Medulla oblongata (tissue), 1 donor: ENCODE data around the gene CDH4.
"Not testable (repeated sequence)": the region's sequence is repeated elsewhere in the genome, so short reads cannot be mapped to it uniquely, and the experiment has no call there.

Source experiments
- DNase-seq: peaks from one replicate; pipeline ENCODE4 v3.0.0-alpha.2; 2015; ENCODE audit errors: extremely low spot score

CDH4 gene

DNA sequence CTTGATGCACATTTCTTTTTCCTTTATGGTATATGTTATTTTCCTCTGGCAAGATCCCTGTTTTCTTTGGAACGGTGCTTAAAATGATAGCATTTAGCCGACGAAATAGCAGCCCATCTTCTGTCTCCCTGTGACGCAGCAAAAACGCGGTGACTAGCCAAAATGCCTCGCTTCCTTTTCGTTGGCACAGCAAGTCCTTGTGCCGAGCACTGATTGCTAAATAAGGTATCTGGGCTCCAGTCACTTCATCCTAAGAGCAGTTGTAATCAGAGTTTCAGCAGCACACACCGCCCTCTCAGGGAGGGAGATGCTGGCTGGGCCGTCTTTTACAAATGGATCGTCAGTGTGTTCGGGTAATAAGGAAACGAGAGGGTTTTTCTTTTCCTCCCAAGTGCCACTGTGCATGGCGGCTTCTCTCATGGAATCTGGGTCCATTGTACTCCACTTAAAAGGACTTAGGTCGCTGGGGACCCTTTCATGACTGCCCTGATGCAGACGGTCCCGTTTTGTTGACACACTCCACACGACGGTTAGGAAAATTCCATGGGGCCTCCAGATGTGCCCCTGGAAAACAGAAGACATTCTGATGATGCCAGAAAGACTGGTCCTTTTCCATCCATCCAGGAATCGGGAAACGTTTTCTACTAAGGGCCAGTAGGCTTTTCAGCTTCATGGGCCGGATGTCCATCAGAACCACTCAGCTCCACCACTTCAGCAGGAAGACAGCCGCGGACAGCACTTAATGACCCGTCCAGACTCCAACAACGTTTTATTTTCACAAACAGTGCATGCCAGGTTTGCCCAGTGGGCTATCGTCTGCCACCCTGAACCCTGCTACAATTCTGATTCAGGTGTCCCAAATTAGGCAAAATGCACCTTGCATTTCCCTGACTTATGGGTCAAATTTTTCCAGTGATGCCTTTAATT lies 185.5 kb downstream of the CDH4 start:
- peak; percentile 29 for DNase-seq

DNA sequence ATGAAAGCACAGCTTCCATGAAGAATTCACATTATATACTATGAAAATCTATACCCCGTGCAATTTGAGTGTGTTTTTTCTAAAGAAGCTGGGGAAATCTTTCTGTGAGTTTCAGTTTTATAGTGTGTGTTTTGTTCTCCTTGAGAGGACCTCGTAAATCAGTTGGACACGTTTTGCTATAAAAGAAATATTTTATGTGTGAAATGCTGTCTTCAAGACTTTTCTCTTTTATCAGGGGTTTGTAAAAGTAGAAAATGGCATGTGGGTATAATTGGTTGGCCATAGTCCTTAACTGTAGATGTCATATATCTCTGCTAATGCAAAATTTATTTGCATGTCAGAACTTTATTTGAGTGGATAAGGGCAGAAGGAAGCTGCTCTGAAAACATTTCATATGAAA lies 186.2 kb downstream of the CDH4 start:
- DNase-seq = no peak

DNA sequence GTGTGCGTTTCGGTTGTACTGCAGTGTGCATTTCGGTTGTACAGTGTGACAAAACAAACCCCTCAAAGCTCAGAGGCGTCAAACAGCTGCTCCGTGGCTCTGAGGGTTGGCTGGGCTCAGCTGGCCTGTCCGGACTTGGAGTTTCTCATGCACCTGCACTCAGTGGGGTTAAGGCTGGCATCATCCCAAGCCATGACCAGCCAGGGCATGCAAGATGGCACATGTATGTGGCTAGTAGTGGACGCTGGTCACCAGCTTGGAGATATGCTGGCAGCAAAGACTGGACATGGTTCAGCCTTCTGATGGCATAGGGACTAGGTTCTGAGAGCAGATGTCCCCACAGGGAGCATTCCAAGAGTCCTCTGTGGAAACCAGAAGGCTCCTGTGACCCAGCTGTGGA lies 187.2 kb downstream of the CDH4 start:
- no peak for DNase-seq

DNA sequence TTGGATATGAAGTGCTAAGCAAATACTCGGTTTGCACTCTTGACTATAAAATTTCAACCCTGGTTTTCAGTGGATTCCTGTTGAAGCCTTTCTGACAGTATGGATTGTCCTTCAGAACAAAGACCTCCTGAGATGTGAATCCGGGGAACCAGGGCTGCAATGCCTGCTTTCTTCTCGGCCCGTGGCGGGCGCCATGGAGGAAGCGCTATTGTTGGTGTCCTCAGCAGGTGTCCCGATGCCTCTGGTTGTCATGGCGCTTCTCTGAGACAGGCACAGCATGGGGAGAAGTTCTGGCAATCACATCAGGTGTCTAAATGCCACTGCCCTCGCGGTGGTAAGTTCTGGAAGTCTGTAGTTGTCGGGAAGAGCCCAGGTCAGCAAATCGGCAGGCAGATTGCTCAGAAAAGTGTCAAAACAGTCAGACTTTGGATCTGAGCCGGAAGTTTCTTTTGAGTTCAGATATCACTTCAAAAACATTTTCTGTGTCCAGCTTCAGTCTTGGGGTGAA lies 188.5 kb downstream of the CDH4 start:
- no peak for DNase-seq

DNA sequence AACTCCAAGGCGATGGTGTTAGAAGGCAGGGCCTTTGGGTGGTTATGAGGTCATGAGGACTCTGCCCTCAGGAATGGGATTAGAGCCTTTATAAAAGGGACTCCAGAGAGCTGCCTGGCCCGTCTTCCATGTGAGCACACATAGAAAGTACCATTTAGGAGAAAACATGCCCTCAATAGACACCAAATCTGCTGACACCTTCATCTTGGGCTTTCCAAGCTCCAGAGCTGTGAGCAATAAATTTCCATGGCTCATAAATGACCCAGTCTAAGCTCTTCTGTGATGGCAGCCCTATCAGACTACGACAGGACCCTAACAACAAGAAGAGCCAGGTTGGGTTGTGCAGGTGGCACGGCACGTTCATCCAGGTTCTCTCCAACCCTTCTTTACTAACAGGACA lies 189.5 kb downstream of the CDH4 start:
- DNase-seq = no peak

DNA sequence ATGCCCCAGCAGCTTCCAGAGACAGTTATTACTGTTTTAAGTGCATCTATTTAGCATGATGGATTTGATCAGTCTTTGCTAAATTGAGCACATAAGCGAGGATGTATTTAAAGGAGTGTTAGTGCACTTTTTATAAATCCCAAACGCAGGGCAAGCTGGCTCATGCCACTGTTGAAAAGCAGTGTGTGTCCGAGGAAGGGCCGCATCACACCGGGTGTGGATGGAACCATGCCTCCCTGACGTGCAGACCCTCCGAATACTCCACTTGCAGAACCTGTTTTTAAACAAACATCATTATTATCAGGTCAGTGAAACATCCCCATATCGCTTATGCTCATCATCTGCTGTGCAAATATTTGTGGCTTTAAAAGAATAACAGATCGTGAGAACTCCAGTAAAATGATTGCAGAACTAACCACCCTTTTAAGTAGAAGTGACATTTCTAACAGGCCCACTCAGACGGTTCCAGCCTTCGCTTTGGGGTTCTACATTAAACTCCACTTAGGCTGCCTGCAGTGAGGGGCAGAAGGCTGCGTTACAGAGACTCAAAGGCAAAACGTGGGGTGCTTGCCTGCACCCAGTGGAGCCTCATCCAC lies 190.1 kb downstream of the CDH4 start:
- DNase-seq = no peak

DNA sequence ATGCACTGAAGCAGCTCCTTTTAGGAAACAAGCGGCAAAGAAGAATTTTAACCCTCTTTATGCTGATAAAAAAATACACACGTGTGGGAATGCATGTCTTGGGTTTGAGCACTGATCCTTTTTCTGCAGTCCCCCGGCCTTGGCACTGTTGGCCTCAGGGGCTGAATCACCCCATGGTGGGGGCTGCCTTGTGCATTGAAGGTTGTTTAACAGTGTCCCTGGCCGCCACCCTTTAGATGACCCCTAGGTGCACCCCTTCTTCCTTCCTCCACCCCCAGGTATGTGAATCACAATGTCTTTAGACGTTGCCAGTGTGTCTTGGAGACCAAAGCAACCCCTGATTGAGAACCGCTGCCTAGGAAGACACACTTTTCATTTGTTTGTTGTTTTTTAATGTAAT lies 190.7 kb downstream of the CDH4 start:
- DNase-seq = no peak

DNA sequence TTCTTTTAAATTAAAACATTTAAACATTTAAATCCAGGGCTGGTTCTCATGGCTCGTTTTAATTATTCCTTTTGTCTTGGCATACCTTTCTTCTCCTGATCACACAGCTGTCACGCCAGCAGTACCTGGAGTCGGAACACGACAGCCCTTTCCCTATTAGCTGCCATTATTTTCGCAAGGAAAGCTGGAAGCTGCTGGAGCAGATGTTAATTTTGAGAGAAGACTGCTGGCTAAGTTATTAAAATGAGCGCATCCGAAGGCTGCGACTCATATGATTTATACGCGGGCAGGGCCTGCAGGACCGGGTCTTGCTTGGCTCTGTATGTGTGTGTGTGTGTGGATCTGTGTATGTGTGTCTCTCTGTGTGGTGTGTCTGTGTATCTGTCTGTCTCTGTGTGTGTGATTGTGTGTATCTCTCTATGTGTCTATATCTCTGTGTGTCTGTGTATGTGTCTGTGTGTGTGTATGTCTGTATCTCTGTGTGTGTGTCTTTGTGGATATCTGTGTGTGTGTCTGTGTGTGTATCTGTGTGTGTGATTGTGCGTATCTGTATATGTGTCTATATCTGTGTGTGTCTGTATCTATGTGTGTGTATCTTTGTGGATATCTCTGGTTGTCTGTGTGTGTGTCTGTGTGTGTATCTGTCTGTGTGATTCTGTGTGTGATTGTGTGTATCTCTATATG lies 191.5 kb downstream of the CDH4 start:
- DNase-seq = no peak

DNA sequence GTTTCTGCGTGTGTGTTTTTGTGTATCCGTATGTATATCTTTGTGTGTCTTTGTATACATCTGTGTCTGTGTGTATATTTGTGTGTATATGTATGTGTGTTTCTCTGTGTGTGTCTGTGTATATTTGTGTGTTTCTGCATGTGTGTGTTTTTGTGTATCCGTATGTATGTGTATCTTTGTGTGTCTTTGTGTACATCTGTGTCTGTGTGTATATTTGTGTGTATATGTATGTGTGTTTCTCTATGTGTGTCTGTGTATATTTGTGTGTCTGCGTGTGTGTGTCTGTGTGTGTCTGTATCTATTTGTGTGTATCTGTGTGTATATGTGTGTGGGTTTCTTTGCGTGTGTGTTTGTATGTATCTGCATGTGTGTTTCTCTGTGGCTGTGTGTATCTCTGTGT lies 192.6 kb downstream of the CDH4 start:
- DNase-seq = no peak

DNA sequence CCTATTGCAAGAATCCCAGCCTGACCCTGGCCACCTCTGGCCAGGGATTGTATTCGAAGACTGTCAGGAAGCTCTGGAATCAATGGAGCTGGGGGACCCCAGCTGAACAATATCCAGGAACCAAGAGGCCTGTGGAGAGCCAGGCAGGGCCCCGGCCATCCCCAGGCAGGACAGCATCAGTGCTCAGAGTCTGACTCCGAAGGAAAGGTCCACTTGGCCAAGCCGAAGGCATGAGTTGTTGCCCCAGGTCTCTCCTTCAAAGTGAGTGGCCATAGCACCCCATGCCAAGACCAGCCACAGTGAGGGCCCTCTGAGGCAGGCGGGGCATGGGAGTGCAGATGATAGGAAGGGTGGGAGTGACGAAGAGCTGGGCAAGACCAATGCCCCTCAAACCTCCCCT lies 193.1 kb downstream of the CDH4 start:
- DNase-seq = no peak

DNA sequence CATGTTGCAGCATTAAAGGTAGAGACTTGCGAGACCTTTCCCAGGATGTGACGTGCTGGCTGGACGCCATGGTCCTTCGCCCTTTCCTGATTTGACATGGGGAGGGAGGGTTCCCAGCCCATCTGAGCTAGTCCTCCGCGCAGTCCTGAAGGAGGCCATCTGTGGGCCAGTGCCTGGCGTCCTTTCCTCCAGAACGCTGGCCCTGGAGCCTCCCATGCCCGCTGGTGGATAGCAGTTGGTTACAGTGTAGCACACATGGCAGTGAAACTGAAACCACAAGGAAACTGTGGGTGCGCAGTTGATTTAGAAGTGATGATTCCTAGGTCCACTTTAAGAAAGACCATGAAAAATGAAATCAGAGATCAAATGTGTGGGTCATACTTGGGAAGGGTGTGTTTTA lies 193.7 kb downstream of the CDH4 start:
- DNase-seq = no peak

DNA sequence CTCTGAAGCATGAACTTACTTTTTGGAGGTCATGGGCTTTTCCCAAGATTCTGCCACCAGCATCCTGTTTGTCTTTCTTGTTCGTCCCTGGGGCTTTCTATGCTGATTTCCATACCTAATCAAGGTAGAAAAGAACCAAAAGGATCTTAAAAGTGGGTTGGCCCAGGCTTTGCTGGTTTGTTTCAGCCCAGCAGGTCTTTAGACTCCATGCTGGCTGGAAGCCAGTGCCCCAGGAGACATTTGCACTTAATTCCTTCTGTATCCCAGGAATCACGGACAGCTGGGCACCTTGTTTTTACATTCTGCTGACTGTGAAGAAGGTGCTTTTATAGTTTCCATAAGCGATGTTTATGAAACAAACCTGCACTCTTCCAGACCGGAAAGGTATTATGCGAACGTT lies 195.9 kb downstream of the CDH4 start:
- DNase-seq = peak; percentile 6

DNA sequence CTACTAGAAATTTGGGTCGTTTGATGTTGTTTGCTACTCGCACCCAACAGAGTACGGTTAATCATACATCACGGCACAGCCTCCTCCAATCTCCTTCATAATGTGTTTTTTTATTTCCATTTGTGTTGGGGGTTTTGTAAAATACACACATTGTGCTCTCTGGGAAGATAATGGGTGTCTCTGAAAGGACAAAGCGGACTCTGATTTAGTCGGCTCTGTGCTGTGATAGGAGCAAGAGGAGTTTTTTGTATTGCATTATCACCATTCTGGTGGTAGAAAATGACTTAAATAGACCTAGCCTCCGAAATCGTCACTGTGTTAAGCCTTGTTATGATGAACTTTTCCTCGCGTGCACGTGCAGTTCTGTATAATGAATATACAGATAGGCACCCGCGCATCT lies 196.3 kb downstream of the CDH4 start:
- peak; percentile 58 for DNase-seq

DNA sequence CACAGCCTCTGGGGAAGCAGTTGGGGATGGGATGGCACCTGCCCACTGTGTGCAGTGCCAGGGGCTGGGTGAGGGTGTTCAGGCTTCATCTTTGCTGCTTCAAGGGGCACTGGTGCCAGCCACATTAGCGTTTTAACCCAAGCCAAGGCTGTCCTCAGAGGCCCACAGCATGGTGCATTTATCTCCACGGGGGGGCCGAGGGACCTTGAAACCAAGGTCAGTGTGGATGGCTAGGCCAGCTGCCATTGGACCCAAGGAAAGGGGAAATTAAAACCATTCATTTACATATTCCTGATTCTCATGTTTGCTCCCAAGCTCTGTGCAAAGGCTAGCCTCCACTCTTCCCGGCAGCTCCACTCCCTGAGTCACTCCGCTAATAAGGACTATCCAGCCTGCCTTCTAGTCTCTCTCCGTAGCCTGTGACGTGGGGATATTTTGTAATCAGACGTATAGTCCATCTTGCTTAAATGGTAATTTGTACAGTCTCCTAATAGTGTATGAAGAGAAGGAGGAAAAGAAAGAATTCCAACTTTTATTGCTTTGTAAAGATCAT lies 197.1 kb downstream of the CDH4 start:
- peak; percentile 8 for DNase-seq

DNA sequence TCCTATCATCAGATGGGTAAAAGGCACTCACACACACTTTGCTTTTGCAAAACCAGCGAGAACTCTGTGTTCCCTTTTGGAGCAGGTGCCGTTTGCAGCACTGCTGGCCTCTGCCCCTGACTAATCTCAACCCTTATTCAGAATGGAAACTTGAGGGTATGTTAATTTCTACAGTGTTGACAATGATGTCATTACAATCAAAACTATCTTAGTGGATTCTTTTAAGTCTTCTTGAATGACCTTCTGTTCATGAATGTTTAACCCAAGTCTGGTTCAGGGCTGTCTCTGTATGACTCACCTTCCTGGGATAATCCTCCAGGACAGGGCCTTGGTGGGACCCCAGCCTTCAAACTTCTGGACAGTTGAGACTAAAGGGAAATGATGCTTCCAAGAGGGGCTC lies 197.9 kb downstream of the CDH4 start:
- DNase-seq = no peak

DNA sequence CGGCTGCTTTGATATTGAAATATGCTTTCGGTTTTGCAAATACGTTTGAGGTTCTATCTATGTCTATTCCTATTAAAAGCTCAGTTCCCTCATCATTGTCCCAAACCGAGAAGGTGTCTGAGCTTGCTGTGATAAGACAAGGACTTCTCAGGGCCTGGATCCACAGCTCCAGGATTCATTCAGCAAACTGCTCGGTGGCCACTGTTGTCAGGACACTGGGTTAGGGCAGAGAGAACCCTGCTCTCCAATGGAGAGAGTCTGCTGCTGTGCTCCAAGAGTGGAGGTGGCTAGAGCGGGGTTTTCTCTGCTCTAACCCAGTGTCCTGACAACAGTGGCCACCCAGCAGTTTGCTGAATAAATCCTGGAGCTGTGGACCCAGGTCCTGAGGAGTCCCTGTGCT lies 198.5 kb downstream of the CDH4 start:
- no peak for DNase-seq

DNA sequence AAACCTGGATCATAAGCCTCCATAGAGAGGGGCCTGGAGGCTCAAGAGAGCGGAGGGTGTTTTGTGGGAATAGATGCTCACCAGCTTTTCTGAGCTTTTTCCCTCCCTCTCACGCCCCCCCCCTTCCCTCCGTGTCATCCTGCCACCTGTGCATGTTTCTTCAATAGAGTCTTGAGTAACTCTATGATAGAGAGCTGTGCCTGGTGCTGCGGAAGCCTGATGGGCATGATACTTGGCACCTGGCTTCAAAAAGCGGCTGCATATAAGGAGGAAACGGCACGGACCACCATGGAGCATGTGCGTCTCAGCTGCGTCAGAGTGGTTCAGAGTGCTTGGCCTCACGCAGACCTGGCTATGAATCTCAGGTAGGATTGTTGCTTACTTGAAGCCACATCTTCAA lies 198.9 kb downstream of the CDH4 start:
- DNase-seq = no peak

DNA sequence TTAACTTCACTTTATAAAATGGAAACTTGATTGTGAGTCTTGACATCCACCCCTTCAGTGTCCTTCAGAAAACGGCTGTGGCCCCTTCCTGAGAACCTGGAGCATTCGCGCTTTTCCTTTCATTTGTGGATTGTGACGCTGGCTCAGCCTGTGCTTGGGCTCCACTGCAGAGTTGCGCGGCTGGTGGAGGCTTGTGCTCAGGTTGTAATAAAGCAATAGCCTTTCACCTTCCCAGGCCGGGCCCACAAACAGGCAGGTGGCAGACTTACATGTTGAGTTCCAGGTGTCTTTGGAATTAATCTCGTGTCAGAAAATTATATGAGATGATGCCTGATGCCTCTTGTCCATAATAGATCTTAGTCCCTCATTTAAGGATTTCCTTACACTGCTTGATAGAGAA lies 199.9 kb downstream of the CDH4 start:
- no peak for DNase-seq

DNA sequence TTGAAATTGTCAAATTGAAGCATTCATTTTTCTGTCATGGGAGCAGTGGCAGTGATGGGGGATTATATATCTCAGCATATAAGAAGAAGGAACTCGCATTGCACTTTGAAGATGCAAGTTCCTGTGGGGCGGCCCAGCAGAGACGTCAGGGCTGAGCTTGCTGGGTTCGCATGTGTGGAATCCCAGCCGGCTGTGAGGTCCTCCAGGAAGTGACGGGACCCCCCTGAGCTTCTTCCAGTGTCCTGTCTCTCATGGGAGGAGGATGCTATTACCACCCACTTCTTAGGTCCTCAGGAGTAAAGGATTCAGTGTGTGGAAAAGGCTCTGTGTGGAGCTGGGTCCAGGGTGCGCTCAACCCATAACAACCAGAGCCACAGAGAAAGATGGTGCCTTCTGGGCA lies 201.2 kb downstream of the CDH4 start:
- no peak for DNase-seq

DNA sequence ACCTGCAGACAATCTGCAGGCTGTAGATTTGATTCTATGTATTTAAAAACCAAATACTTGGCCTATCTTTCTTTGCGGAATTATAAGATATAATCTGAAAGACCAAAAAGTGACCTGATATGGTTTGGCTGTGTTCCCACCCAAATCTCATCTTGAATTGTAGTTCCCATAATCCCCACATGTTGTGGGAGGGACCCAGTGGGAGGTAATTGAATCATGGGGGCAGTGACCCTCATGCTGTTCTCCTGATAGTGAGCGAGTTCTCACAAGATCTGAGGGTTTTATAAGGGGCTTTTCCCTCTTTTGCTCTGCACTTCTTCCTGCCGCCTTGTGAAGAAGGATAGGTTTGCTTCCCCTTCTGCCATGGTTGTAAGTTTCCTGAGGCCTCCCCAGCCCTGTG lies 201.6 kb downstream of the CDH4 start:
- not testable (repeated sequence) for DNase-seq

DNA sequence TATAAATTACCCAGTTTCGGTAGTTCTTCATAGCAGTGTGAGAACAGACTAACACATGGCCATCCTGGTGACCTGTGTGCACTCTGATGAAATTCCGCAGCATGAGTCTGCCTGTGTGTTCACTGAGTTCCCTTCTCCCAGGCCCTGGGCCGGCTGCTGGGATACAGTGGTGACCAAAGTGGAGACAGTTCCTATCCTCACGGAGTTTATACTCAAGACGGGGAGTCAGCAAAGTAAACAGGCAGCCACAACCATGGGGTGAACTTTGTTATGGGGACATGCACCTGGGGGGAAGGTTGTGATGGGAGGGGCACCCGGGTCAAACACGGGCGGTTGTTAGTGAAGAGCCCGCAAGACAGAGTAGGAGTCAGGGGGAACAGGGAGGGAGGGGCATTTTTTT lies 202.0 kb downstream of the CDH4 start:
- no peak for DNase-seq

DNA sequence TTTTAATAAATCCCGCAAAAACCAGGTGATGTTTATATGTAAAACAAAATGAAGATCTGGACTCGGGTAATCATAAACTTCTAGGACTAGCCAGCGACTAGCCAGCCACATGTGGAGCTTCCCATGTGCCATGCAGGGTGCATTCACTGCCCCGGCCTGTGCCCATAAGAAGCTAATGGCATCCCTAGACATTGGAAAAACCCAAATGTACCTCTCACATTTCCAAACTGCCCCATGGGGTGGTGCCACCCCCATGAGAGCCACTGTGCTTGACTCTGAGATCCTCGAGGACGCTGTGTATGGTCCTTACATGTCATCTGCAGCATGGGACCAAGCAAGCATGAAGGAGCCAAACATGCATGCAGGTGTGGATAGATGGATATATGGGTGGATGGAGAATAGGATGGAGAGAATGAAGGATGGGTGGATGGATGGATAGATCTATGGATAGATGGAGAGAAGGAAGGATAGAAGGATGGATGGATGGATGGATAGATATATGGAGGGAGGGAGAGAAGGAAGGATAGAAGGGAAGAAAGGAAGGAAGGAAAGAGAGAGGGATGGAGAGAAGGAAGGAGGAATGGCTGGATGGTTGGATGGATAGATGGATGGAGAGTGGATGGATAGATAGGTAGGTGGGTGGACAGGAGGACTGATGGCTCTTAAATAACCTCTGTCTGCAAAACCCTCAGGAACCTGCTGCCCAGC lies 203.6 kb downstream of the CDH4 start:
- no peak for DNase-seq
